Measurements from ENCODE around the gene EXOC6. TPM values are rescaled to one million over a fixed set of nuclear protein-coding genes. Genes with fewer than 3 reads are reported as not detected.

Gene EXOC6
- total RNA-seq, 2 donors from 2014 or later = 12.6 to 15.2 TPM

DNA sequence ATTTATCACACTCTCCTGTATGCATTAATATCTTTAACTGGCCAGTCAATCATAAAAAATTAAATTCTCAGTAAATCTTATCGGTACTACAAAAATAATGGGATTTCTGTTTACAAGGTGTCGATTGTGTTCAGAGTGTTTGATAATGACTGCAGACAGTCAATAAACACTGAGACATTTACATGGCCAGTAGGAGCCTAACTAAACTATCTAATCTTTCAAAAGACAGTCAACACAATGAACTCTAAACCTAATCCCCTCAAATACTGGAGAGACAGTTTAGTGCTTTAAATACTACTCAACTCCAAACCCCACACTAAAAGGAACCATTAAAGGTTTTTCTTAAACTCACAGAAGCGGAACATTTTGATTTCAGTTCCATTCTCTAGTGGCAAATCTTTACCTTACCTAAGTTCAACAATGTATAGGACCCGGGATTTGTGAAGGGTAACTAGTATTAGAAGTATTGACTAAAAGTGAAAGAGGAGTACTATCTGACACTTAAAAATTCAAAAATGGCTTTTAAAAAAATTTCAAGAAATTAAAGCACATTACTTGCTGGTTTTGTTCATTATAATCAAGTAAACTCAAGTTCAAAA, 37.3 kb upstream of the EXOC6 start:
- no peaks in the 10 kb centered on the region for H3K27me3 ChIP-seq
- H3K4me3 ChIP-seq = no peak overlapping the region
- no peaks in the 10 kb centered on the region for H3K9me3 ChIP-seq
- TF ChIP-seq, protein P1, sequence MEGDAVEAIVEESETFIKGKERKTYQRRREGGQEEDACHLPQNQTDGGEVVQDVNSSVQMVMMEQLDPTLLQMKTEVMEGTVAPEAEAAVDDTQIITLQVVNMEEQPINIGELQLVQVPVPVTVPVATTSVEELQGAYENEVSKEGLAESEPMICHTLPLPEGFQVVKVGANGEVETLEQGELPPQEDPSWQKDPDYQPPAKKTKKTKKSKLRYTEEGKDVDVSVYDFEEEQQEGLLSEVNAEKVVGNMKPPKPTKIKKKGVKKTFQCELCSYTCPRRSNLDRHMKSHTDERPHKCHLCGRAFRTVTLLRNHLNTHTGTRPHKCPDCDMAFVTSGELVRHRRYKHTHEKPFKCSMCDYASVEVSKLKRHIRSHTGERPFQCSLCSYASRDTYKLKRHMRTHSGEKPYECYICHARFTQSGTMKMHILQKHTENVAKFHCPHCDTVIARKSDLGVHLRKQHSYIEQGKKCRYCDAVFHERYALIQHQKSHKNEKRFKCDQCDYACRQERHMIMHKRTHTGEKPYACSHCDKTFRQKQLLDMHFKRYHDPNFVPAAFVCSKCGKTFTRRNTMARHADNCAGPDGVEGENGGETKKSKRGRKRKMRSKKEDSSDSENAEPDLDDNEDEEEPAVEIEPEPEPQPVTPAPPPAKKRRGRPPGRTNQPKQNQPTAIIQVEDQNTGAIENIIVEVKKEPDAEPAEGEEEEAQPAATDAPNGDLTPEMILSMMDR (IDR thresholded peaks at IDR 0.05) = no peak
- H3K36me3 ChIP-seq = no peaks in the 10 kb centered on the region
- intact Hi-C loops (cut with DNase I) = no loop called here
- H3K4me1 ChIP-seq = no peaks in the 10 kb centered on the region
- no peak overlapping the region for H3K9ac ChIP-seq (ENCODE audit: low read depth in 2 of 2, low read length in 2 of 2)
- H3K27ac ChIP-seq = no peak overlapping the region
- DNase-seq = no peak

DNA sequence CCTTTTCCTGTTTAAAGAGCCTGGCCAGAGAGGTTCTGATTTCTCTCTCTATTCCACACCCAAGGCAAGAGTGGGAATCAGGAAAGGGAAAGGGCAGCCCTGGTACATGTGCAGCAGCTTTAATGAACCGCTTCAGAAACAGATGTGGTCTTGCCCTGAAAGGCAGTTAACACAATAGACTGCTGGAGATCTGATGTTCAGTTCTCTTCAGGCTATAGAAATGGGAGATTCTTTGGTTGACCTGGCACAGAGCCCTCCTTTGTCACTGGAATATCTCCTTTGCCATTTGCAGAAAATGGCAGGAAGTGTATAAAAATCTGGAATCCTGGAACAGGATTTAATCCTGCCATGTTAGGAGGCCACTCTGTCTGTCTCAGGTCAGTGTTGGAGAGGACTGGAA, 36.3 kb upstream of the EXOC6 start:
- TF ChIP-seq, protein P1 (IDR thresholded peaks at IDR 0.05) = no peak
- no peak overlapping the region for H3K9ac ChIP-seq (ENCODE audit: low read depth in 2 of 2, low read length in 2 of 2)
- no peak for DNase-seq
- H3K4me3 ChIP-seq = no peak overlapping the region
- H3K4me1 ChIP-seq = no peaks in the 10 kb centered on the region
- intact Hi-C loops (cut with DNase I) = no loop called here
- no peaks in the 10 kb centered on the region for H3K9me3 ChIP-seq
- H3K27ac ChIP-seq = no peak overlapping the region
- no peaks in the 10 kb centered on the region for H3K36me3 ChIP-seq
- no peaks in the 10 kb centered on the region for H3K27me3 ChIP-seq

DNA sequence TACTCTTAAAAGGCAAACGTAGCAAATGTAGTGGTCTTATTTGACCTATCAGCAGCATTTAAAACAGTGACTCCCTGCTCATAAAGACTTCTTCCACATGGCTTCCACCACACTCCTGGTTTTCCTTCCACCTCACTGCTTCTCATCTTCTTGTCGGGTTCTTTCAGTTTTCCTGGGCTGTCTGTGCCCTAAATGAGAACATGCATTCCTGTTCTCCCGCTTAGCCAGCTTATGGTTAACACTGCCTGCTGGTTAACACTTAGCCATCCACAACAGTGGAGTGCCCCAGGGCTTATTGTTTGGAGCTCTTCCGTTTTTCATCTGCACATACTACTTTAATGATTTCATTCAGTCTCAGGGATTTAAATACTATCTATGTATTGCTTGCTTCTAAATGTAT, 34.3 kb upstream of the EXOC6 start:
- H3K36me3 ChIP-seq = no peaks in the 10 kb centered on the region

DNA sequence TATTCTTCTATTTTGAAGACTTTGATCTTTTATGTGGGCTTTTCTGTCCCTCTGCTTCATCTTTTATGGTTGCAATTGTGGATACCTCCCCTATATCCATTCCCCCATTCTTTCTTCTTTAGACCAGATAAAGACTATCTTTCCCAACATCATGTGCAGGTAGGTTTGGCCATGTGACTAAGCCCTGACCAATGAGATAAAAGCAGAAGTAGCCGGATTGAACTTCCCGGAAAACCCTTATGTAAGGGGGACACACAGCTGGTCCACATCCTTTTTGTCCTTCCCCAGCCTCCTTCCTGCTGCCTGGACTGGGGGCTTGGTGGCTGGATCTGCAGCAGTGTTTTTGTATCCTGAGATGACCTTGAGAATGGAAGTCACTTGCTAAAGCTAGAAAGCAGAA, 33.5 kb upstream of the EXOC6 start:
- intact Hi-C loops (cut with DNase I) = no loop called here
- DNase-seq = no peak
- no peaks in the 10 kb centered on the region for H3K27me3 ChIP-seq
- H3K4me3 ChIP-seq = no peak overlapping the region
- H3K4me1 ChIP-seq = no peaks in the 10 kb centered on the region
- TF ChIP-seq, protein P1 (IDR thresholded peaks at IDR 0.05) = no peak
- H3K9me3 ChIP-seq = no peaks in the 10 kb centered on the region
- H3K36me3 ChIP-seq = no peaks in the 10 kb centered on the region
- no peak overlapping the region for H3K27ac ChIP-seq
- H3K9ac ChIP-seq (ENCODE audit: low read depth in 2 of 2, low read length in 2 of 2) = no peak overlapping the region

More for the DNA sequence above, 34.3 kb upstream of the EXOC6 start:
- Histone ChIP-seq H3K4me3 (no peak overlapping the region), H3K4me1 (no peaks in the 10 kb centered on the region), H3K9me3 (no peaks in the 10 kb centered on the region), H3K9ac (ENCODE audit: low read depth in 2 of 2, low read length in 2 of 2) (no peak overlapping the region), H3K27ac (no peak overlapping the region), H3K27me3 (no peaks in the 10 kb centered on the region)
- intact Hi-C loops (cut with DNase I) = no loop called here
- DNase-seq = no peak
- TF ChIP-seq, protein P1 (IDR thresholded peaks at IDR 0.05) = no peak

DNA sequence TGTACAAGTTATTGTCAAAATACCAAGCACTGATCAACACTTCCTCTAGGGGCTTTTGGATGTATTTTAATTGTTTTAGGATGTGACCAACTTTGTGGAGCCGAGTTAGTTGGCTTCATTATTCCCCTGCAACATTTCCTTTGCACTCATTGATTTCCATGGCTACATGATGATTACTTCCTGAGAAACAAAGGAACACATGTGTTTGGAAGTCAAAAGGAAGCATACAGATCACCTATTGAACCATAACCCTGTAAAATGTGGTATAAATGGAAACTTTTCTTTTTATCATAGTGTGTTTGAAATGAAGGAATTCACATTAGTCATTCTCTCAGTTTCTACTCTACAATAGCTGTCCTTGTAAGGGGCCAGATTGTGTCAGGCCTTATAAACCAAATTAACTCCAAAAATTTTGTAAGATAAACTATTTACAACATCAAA, 32.2 kb upstream of the EXOC6 start:
- Histone ChIP-seq H3K27ac (no peak overlapping the region), H3K9ac (ENCODE audit: low read depth in 2 of 2, low read length in 2 of 2) (no peak overlapping the region), H3K9me3 (no peaks in the 10 kb centered on the region), H3K4me1 (no peaks in the 10 kb centered on the region), H3K27me3 (no peaks in the 10 kb centered on the region), H3K36me3 (no peaks in the 10 kb centered on the region), H3K4me3 (no peak overlapping the region)
- TF ChIP-seq, protein P1 (IDR thresholded peaks at IDR 0.05) = no peak
- no peak for DNase-seq
- intact Hi-C loops (cut with DNase I) = no loop called here

Measured in colonic mucosa (tissue), 4 donors.